SK-N-SH (cell line): ENCODE measurements around the gene CASZ1. TPM values are rescaled to one million over a fixed set of nuclear protein-coding genes. Genes with fewer than 3 reads are reported as not detected.

Experiments
- CTCF ChIA-PET: fragments of 300-600, 350-600 bp; formaldehyde crosslinking; extraction: SDS; loops from one replicate; lab custom pipeline; 2021; lab: Yijun Ruan, JAX
- POLR2A ChIA-PET: fragments of 350-600 bp; sonication (Branson Sonifier 250); formaldehyde crosslinking; extraction: SDS; loops from one replicate; lab custom pipeline; 2020; ENCODE audit warnings: antibody characterized with exemption, inconsistent platforms; lab: Yijun Ruan, JAX
- DNase-seq: peaks from one replicate; pipeline ENCODE4 v3.0.0; 2012
- H2AFZ ChIP-seq: fragments of 200-600 bp; sonication (generic); 2 replicates; pipeline ENCODE4 v1.8.1; 2016; ENCODE audit warnings: antibody characterized with exemption, mild to moderate bottlenecking, low read depth
- H3F3A ChIP-seq: fragments of 200-600 bp; sonication (generic); replicated peaks from 2 replicates; pipeline ENCODE3; 2016; ENCODE audit warnings: antibody characterized with exemption, mild to moderate bottlenecking; ENCODE audit not compliant: insufficient read depth
- H3K27ac ChIP-seq, 2 experiments: fragments of 200-500 bp in 1 of 2; fragments of 200-600 bp in 1 of 2; sonication (Bioruptor generic) in 1 of 2; sonication (generic), shearing (Covaris generic) in 1 of 2; 2 replicates each; pipeline versions ENCODE4 v1.5.1 to v1.6.1; 2014 to 2016; ENCODE audit warnings: low read depth in 2 of 2, inconsistent platforms in 1 of 2, low read length in 1 of 2, mild to moderate bottlenecking in 1 of 2, mixed read lengths in 1 of 2
- H3K27me3 ChIP-seq: fragments of 200-600 bp; sonication (generic), shearing (Covaris generic); 2 replicates; pipeline ENCODE4 v1.6.1; 2016; ENCODE audit warnings: mixed run types; ENCODE audit not compliant: insufficient read depth
- H3K36me3 ChIP-seq, 2 experiments: fragments of 200-500 bp in 1 of 2; fragments of 200-600 bp in 1 of 2; sonication (Bioruptor generic) in 1 of 2; sonication (generic) in 1 of 2; replicated peaks in 1 of 2; 2 replicates each; pipeline versions ENCODE3 to v1.5.1; 2014 to 2016; ENCODE audit warnings: low read length in 1 of 2, mild to moderate bottlenecking in 1 of 2; ENCODE audit not compliant: insufficient read depth in 2 of 2, control insufficient read depth in 1 of 2
- H3K4me1 ChIP-seq, 2 experiments: fragments of 200-500 bp in 1 of 2; fragments of 200-600 bp in 1 of 2; sonication (Bioruptor generic) in 1 of 2; sonication (generic), shearing (Covaris generic) in 1 of 2; 2 replicates each; pipeline versions ENCODE4 v1.5.1 to v1.6.1; 2014 to 2016; ENCODE audit warnings: low read depth in 1 of 2, low read length in 1 of 2, mixed run types in 1 of 2; ENCODE audit not compliant: insufficient read depth in 2 of 2, control insufficient read depth in 1 of 2
- H3K4me2 ChIP-seq: fragments of 200-600 bp; sonication (generic), shearing (Covaris generic); 2 replicates; pipeline ENCODE4 v1.6.1; 2017; ENCODE audit warnings: mixed run types
- H3K4me3 ChIP-seq, 2 experiments: fragments of 200-500 bp in 1 of 2; fragments of 200-600 bp in 1 of 2; sonication (Bioruptor generic) in 1 of 2; sonication (generic), shearing (Covaris generic) in 1 of 2; 2 replicates each; pipeline versions ENCODE4 v1.5.1 to v1.8.1; 2014 to 2016; ENCODE audit warnings: low read depth in 2 of 2, inconsistent platforms in 1 of 2, low read length in 1 of 2, mild to moderate bottlenecking in 1 of 2, mixed read lengths in 1 of 2, moderate library complexity in 1 of 2
- H3K79me2 ChIP-seq: fragments of 200-600 bp; sonication (generic); 2 replicates; pipeline ENCODE4 v1.8.1; 2017; ENCODE audit warnings: mild to moderate bottlenecking; ENCODE audit not compliant: insufficient read depth
- H3K9ac ChIP-seq: fragments of 200-600 bp; sonication (generic); 2 replicates; pipeline ENCODE4 v1.6.1; 2017; ENCODE audit warnings: mixed run types
- H3K9me2 ChIP-seq: fragments of 200-600 bp; sonication (generic); 2 replicates; pipeline ENCODE4 v1.6.1; 2017; ENCODE audit warnings: mixed run types
- H3K9me3 ChIP-seq: fragments of 200-600 bp; sonication (generic); 2 replicates; pipeline ENCODE4 v1.6.1; 2017; ENCODE audit warnings: mixed run types, mild to moderate bottlenecking, moderate library complexity
- H4K20me1 ChIP-seq: fragments of 200-600 bp; sonication (generic); 2 replicates; pipeline ENCODE4 v1.6.1; 2017; ENCODE audit warnings: mild to moderate bottlenecking, mixed run types; ENCODE audit not compliant: insufficient read depth
- EZH2phosphoT487 ChIP-seq: fragments of 200-600 bp; sonication (generic); IDR thresholded peaks from 2 replicates; pipeline ENCODE4 v1.6.1; 2017; ENCODE audit warnings: low read depth, mixed run types, mild to moderate bottlenecking, antibody characterized with exemption, moderate library complexity, borderline replicate concordance
- GABPA ChIP-seq: IDR thresholded peaks from 2 replicates; pipeline ENCODE4 v1.4.0; 2012; ENCODE audit warnings: low read depth, mild to moderate bottlenecking
- GATA2 ChIP-seq: sonication (generic); formaldehyde crosslinking; IDR thresholded peaks from 2 replicates; pipeline ENCODE4 v1.5.0; 2020; ENCODE audit warnings: mild to moderate bottlenecking, missing genetic modification reagents
- MEF2A ChIP-seq: IDR thresholded peaks from 2 replicates; pipeline ENCODE4 v1.4.0; 2012; ENCODE audit warnings: low read depth, borderline replicate concordance
- MXI1 ChIP-seq: IDR thresholded peaks from 2 replicates; pipeline ENCODE4 v1.6.1; 2012; ENCODE audit warnings: mild to moderate bottlenecking, low read depth, low read length, improper control_type of control experiment
- NFIC ChIP-seq: IDR thresholded peaks from 2 replicates; pipeline ENCODE4 v1.4.0; 2012; ENCODE audit warnings: borderline replicate concordance
- NRF1 ChIP-seq: IDR thresholded peaks from 2 replicates; pipeline ENCODE4 v1.6.1; 2012; ENCODE audit warnings: low read depth, mild to moderate bottlenecking, low read length
- RAD21 ChIP-seq: IDR thresholded peaks from 2 replicates; pipeline ENCODE4 v1.6.1; 2012; ENCODE audit warnings: mild to moderate bottlenecking, low read length
- RCOR1 ChIP-seq: fragments of 150-350 bp; IDR thresholded peaks from 2 replicates; pipeline ENCODE4 v1.6.1; 2017; ENCODE audit warnings: antibody characterized with exemption, low read length
- RFX5 ChIP-seq: IDR thresholded peaks from 2 replicates; pipeline ENCODE4 v1.6.1; 2012; ENCODE audit warnings: mild to moderate bottlenecking, improper control_type of control experiment, low read length
- RXRA ChIP-seq: IDR thresholded peaks from 2 replicates; pipeline ENCODE4 v1.4.0; 2012; ENCODE audit warnings: low read depth, mild to moderate bottlenecking, borderline replicate concordance
- SIN3A ChIP-seq: IDR thresholded peaks from 2 replicates; pipeline ENCODE4 v1.6.1; 2012; ENCODE audit warnings: low read depth, mild to moderate bottlenecking, low read length, moderate library complexity, borderline replicate concordance
- TAF1 ChIP-seq: IDR thresholded peaks from 2 replicates; pipeline ENCODE4 v1.6.1; 2012; ENCODE audit warnings: low read depth, mild to moderate bottlenecking, low read length, moderate library complexity, borderline replicate concordance
- TCF12 ChIP-seq: IDR thresholded peaks from 2 replicates; pipeline ENCODE4 v1.4.0; 2012
- TEAD4 ChIP-seq: IDR thresholded peaks from 2 replicates; pipeline ENCODE4 v1.4.0; 2012; ENCODE audit warnings: mild to moderate bottlenecking, borderline replicate concordance; ENCODE audit not compliant: insufficient read depth
- USF1 ChIP-seq: IDR thresholded peaks from 2 replicates; pipeline ENCODE4 v1.4.0; 2012; ENCODE audit warnings: low read depth, borderline replicate concordance
- YY1 ChIP-seq: IDR thresholded peaks from 2 replicates; pipeline ENCODE4 v1.4.0; 2012; ENCODE audit warnings: low read depth, mild to moderate bottlenecking
- WGBS: methylation state at CpG from one replicate; pipeline ENCODE4 v1.1.6; 2017; ENCODE audit warnings: low lambda C conversion rate; 5-methylcytosine and 5-hydroxymethylcytosine counted together
- polyA plus RNA-seq, 3 experiments: library from polyadenylated mRNA; depleted of rRNA; stranded (reverse); fragments of >200 nt; gene quantifications; 2 replicates each; pipeline ENCODE4 v1.2.3, GENCODE V29; 2012
- TF ChIP-seq, protein P1 (sequence below): IDR thresholded peaks from 2 replicates; pipeline ENCODE4 v1.4.0; 2012; ENCODE audit warnings: low read depth, borderline replicate concordance

Gene CASZ1
- polyA plus RNA-seq, 1 of the 3 experiments (the other 2 are of a cell fraction): 0.51 TPM

GRCh38 chr1:10744654-10745238, 51.7 kb downstream of the CASZ1 start:
- 95% methylated on average over 7 of the region's 18 CpGs for WGBS
- POLR2A ChIA-PET: no interaction called here
- no peak for DNase-seq

GRCh38 chr1:10744029-10744428, 52.4 kb downstream of the CASZ1 start:
- Histone ChIP-seq H3K36me3 (no peaks in the 10 kb centered on the region), H3K4me3 (no peak overlapping the region), H3K79me2 (no peaks in the 10 kb centered on the region), H3K27ac (no peak overlapping the region), H3K9me2 (no peaks in the 10 kb centered on the region), H3F3A (no peaks in the 10 kb centered on the region), H3K9me3 (no peaks in the 10 kb centered on the region), H3K4me2 (no peak overlapping the region), H4K20me1 (no peaks in the 10 kb centered on the region), H3K4me1 (peaks cover 0 to 2% of the 10 kb centered on the region in 2 experiments; a peak in 1 of 4 replicates), H2AFZ (no peak overlapping the region), H3K27me3 (no peaks in the 10 kb centered on the region), H3K9ac (no peak overlapping the region)
- 65% methylated on average over 8 of the region's 11 CpGs for WGBS
- POLR2A ChIA-PET: no interaction called here
- no peak for DNase-seq
- CTCF ChIA-PET: no interaction called here
- no peak for TF ChIP-seq RCOR1
- no peak for TF ChIP-seq TCF12
- TF ChIP-seq RFX5: no peak
- no peak for TF ChIP-seq SIN3A
- no peak for TF ChIP-seq TAF1
- no peak for TF ChIP-seq NRF1
- TF ChIP-seq EZH2phosphoT487: no peak
- TF ChIP-seq USF1: no peak
- no peak for TF ChIP-seq RXRA
- TF ChIP-seq NFIC: no peak
- no peak for TF ChIP-seq GABPA
- TF ChIP-seq MXI1: no peak
- no peak for TF ChIP-seq GATA2 (CRISPR knock-in tag)
- TF ChIP-seq, protein P1, sequence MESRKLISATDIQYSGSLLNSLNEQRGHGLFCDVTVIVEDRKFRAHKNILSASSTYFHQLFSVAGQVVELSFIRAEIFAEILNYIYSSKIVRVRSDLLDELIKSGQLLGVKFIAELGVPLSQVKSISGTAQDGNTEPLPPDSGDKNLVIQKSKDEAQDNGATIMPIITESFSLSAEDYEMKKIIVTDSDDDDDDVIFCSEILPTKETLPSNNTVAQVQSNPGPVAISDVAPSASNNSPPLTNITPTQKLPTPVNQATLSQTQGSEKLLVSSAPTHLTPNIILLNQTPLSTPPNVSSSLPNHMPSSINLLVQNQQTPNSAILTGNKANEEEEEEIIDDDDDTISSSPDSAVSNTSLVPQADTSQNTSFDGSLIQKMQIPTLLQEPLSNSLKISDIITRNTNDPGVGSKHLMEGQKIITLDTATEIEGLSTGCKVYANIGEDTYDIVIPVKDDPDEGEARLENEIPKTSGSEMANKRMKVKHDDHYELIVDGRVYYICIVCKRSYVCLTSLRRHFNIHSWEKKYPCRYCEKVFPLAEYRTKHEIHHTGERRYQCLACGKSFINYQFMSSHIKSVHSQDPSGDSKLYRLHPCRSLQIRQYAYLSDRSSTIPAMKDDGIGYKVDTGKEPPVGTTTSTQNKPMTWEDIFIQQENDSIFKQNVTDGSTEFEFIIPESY: no peak
- no peak for TF ChIP-seq RAD21
- TF ChIP-seq TEAD4: no peak

More at GRCh38 chr1:10744654-10745238, 51.7 kb downstream of the CASZ1 start:
- TF ChIP-seq YY1 (no peak), MEF2A (no peak), NRF1 (no peak)
- TF ChIP-seq, protein P1: no peak
- Histone ChIP-seq H4K20me1 (no peaks in the 10 kb centered on the region), H3K9ac (no peak overlapping the region), H3K27me3 (no peaks in the 10 kb centered on the region), H3K9me2 (no peaks in the 10 kb centered on the region), H3K4me3 (no peak overlapping the region), H3K9me3 (no peaks in the 10 kb centered on the region), H3K4me1 (peaks cover 0 to 3% of the 10 kb centered on the region in 2 experiments; a peak in 1 of 4 replicates), H3K79me2 (no peaks in the 10 kb centered on the region), H3F3A (no peaks in the 10 kb centered on the region), H3K36me3 (no peaks in the 10 kb centered on the region), H2AFZ (no peak overlapping the region), H3K27ac (no peak overlapping the region), H3K4me2 (no peak overlapping the region)
- CTCF ChIA-PET: interaction anchor here (0.6 kb wide), 1 partner anchor 149 kb away, joined by 3 read pairs; no protein-coding TSS in a partner anchor
